Ammon's horn (tissue), 1 donor: ENCODE data around the gene ATAT1.
A peak's percentile ranks its signal among the peaks of the same experiment; 100 is the strongest.

ENCODE experiments used
- DNase-seq: peaks from one replicate; pipeline ENCODE4 v3.0.0-alpha.2; 2016; ENCODE audit warnings: low spot score

The ATAT1 gene

DNA sequence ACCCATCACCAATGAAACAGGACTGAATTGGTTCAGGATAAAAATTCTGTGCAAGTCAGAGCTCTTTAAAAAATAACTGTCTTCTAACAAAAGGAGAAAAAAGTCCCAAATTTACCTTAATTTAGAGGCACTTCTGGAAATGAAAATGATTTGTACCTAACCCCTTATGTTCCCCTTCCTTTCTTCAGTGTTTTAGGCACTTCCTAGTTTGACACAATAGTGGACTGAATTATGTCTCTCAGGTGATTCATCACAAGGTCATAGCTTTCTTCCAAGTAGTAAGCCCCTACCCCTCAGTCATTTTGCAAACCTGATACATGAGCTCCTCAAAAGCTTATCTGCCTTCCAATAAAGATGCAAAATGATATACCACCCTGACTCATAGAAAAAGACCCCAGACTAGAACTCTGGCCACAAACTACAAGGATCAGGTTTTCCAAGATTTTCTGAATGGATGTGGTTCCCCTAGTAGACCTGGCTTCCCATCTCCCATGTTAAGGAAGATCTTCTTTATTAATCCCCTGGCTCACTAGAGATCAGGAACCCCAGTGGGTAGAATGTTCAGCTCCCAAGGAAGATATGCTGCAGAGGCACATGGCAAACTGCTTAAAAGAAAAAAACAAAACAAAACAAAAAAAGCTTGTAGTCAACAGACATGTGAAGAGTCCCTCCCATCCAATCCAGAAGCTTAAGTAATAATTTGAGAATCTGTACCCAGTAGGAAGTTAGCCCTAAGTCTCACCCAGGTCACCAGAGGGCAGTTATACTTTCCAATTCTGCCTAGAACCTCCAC lies 13.2 kb upstream of the ATAT1 start:
- no peak for DNase-seq

DNA sequence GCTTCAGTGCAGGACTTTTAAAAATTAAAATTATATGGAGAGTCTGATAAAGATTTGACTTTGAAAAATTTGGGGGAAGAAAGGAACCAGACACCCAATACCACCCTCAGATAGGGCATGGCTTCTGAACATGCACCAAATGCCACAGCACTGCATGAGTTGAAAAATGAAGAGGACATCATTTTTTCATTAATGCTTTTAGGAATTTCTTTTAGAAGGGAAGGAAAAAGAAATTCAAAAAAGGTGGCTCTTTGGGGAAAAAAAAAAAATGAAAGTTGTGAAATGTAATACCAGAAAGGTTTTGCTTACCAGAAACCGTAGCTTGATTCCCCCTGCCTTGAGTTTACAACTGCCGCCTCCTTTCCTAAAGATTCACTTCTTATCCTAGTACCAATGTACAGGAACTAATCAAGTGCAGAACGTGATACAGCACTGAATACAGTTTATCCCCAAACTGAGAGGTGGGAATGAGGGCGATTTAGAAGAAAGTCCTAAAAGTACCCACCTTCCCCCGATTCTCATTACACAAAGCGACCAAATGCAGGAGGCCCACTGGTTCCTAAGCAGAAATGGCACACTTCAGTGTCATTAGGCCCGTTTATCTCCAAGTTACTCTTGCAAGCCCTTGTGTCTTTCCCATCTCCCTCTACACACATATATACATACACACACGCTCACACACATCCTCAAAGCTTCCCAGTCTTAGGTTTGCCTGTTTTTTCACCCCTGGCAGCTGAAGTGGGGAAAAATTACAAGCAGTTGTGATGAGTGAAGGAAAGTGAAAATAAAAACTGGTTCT lies 12.4 kb upstream of the ATAT1 start:
- DNase-seq, result peak; percentile 42

DNA sequence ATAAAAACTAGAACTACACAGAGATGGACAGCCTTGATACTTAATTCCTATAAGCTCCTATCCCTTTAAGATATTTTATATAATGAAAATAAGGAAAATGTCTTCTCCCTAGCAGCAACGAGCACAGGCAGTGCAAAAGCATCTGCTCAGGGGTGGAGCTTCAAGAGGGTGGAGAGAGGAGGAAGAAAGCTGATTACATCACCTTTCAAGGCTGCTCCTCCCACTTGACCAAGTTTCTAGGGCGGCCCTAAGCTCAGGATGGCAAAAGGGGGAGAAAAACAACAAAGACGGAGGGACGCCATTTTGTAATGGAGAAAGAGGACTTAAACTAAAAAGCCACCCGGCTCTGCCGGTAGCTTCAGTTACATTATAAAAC lies 11.8 kb upstream of the ATAT1 start:
- DNase-seq, result peak; percentile 99

- DNase-seq, result peak; percentile 66
Measured at GRCh38 chr6:30615219-30615957, 11.3 kb upstream of the ATAT1 start.

DNA sequence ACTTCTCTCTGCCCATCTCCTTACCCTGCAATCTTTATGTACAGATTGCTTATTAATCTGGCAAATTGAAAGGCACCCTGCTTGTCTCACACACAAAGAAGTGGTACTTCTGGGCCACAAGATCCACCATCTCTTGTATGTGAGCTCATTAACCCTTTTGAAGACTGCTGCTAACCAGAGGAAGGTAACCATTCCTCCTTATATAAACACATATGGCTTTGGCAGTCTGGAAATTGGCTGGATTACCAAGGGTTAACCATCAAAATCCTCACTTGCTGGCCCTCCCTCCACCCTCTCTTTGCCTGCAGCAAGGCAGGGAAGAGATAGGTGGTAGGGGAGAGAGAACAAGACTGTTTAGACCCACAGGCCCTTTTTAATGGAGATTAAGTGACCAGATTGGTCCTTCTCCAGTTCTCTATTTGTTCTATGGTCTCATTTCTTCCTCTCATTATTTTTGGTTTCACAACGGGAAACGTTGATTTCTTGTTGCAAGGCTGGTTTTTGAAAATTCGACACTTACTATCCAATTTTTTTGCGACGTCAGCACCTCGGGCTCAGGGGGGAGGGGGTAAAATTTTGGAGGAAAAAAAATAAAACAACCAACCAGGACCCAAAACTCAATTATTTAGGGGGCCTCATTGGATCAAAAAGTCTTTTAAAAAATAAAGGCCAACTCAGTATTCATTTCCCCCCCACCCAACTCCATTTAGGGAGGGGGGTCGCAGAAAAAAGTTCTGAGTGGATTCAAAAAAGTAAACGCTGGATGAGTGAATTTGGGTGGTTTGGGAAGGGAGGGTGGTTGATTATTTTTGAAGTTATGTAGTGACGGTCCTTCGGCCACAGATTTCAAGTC lies 10.5 kb upstream of the ATAT1 start:
- peak; percentile 41 for DNase-seq

GRCh38 chr6:30616811-30617564 lies 9.7 kb upstream of the ATAT1 start, which contains the start of gene PPP1R10:
PPP1R10 (minus strand) TSS chr6:30617243; CDS start chr6:30609944, 7,299 bp downstream.
- peak; percentile 100 for DNase-seq

- peak; percentile 99 for DNase-seq
Measured at GRCh38 chr6:30617565-30618269, 9.0 kb upstream of the ATAT1 start, which contains the start of gene MRPS18B. MRPS18B (plus strand) TSS chr6:30617840; CDS start chr6:30617866, 26 bp downstream.

DNA sequence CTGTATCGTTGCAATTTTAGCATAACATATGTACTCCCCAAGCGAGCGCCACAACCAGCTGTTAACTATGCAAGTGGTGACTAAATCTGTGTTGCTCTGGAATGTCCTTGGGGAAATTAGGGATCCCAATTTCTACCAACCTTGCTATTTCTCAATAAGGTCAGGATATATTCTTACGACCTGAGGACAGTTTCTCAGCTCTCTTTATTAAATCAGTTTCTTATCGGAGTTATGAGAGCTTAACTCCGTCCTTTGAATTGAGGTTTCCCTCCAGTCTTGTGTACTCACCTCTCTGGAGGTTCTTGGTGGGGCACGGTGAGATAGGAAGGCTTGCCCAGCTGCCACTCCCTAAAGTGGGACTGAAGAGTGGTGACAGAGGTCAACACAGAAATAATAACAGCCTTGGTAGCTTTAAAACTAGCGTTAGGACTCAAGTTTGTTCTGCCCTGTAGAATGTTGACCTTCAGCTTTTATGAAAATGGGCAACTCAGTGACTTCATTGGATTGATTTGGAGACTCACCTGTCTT lies 8.3 kb upstream of the ATAT1 start:
- no peak for DNase-seq

DNA sequence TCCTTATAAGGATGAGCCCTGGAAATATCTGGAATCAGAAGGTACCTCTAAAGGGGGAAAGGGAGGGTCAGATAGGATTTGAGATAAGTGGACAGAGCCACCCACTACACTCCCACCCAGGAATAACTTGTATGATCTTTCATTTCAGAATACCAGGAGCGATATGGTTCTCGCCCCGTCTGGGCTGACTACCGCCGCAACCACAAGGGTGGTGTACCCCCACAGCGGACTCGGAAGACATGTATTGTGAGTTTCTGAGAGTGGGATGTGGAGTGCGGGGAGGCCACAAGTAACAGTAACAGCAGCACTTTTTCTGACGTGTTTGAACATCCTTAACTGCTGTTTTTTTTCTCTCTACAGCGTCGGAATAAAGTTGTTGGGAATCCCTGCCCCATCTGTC lies 7.1 kb upstream of the ATAT1 start:
- DNase-seq, result no peak

DNA sequence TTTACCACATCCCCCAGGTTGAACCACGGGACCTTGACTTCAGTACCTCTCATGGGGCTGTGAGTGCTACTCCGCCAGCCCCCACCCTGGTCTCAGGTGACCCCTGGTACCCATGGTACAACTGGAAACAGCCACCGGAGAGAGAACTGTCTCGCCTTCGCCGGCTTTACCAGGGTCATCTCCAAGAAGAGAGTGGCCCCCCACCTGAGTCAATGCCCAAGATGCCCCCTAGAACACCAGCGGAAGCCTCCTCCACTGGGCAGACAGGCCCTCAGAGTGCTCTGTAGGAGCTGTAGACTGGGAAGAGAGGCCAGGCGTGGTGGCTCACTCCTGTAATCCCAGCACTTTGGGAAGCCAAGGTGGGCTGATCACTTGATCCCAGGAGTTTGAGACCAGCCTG lies 1.2 kb upstream of the ATAT1 start:
- DNase-seq, result no peak

DNA sequence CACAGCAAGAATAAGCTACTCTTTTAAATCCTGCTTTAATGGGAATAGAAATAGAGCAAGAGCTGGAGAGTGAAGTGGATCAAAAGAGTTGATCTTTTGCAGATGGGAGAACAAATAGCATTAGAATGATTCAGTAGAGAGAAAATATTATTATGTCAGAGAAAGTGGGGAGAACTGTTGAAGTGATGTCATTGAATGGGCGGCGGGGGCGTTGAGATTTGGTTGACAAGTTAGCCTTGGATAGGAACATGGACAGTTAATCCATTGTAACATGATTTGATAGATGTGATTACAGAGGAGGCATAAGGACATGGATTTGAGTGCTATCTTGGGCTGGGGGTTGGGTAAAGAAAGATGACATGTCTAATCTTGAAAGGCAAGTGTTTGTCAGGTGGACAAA lies 9.2 kb downstream of the ATAT1 start:
- no peak for DNase-seq

DNA sequence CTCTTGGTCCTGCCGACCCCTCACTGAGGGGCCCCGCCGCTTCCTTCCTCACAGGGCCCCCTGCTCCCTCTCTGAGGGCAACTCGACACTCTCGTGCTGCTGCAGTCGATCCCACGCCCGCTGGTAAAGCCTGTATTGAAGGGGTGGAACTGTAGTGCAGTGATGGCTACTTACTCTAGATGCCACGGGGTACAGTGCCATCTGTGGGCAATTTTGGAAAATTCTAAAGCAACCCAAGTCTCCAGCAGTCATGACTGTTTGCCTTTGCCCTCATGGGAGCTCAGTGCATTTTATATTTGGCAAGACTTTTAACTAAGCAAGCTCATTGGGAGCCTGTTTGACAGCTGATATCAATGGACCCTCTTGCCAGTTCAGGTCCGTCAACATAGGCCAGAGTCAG lies 13.8 kb downstream of the ATAT1 start:
- DNase-seq, result no peak

DNA sequence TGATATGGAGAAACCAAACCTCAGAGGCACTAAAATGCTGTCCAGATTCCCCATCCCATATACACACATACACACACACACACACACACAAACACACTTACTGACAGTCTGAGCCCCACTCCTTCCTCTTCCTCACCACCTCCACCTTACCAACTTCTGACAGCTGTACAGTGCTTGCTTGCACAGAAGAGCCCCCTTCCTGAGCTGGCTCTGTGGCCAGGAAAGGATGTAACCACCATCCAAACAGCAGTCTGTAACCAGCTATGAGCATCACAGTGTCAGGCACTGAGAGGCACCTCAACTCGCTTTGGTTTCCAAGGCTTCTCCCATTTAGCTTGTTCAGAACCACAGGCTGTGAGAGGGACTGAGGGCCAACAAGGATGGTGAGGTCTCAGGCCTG lies 14.4 kb downstream of the ATAT1 start:
- DNase-seq, result no peak

DNA sequence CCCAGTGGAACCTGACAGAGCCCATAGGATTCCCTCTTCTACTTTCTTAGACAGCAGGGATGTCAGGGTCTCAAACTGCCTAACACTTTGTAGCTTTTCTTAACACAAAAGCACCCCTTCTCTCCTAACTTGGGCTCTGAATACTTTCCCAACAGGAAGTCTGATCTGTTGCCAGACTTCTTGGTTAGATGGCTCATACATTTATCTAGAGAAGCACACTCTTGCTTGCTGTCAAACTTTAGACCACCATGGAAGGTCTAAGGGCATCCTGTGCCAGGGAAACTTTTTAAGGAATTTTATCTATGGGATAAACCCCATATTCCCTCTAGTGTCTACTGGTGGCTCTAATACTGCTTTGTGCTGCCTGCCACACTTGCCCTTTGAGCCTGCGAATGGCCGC lies 17.0 kb downstream of the ATAT1 start:
- DNase-seq, result no peak

GRCh38 chr6:30644769-30645168 lies 18.1 kb downstream of the ATAT1 start:
- no peak for DNase-seq

- no peak for DNase-seq
Measured at GRCh38 chr6:30645989-30646388, 19.3 kb downstream of the ATAT1 start.

GRCh38 chr6:30646450-30647241 lies 20.0 kb downstream of the ATAT1 start, which contains the start of gene C6orf136:
C6orf136 (plus strand) TSS chr6:30647133; CDS start chr6:30647232, 99 bp downstream.
- peak; percentile 96 for DNase-seq

GRCh38 chr6:30647242-30648116 lies 20.8 kb downstream of the ATAT1 start:
- peak; percentile 72 for DNase-seq
